ENCODE data around the gene HIP1.

Gene HIP1

DNA sequence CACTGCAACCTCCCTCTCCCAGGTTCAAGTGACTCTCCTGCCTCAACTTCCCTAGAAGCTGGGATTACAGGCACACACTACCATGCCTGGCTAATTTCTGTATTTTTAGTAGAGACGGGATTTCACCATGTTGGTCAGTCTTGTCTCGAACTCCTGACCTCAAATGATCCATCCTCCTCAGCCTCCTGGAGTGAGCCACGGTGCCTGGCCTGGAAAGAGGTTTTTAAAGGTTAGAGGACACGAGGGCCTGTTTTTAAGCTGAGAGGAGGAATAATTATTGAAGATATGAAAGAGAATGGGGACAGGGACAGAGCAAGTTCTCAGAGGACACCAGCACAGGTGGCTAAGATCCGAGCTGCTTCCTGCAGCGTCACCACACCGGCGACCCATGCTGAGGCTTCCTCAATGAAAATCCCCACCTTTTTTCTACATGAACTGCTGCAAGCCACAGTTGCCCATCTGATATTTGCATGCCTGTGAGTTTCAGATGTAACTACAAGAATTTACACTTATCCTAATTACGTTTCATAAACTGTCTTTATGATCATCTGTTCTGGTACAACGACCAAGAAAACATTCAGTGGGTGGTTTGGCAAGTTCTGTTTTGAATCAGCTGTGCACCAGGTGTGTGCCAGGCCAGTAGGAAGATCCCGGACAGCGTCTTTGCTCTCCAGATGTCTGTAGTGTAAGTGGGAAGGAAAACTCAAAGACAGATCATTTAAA lies 76.0 kb downstream of the HIP1 start:
- no peak overlapping the region for H3K4me3 ChIP-seq (replicated peaks; ENCODE audit: low read depth, low read length)
- DNase-seq (ENCODE audit: extremely low read depth, low read depth) = no peak

DNA sequence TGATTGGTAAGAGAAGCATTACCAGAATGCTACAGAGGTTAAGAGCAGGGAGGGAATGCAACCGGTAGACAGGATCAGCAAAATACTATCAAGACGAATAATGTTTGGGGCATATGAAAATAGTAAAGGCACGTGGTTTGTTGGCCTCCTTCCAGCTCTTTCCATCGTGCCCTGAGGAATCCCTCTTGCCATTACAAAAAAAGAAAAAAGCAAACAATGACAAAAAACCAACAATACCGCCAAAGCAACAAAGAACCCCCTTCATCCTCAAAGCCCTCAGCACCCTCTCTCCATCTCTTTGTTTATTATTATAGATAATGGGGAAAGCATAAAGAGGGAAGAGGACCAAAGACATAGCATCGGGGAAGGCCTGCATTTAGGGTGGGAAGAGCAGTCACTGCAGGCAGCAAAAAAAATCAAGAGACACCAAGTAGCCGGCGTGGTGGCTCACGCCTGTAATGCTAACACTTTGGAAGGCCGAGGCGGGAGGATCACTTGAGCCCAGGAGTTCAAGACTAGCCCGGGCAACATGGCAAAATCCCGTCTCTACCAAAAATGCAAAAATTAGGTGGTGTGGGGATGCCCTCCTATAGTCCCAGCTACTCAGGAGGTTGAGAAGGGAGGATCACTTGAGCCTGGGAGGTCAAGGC lies 78.0 kb downstream of the HIP1 start:
- no peak overlapping the region for H3K4me3 ChIP-seq (replicated peaks; ENCODE audit: low read depth, low read length)
- TF ChIP-seq, protein P1, sequence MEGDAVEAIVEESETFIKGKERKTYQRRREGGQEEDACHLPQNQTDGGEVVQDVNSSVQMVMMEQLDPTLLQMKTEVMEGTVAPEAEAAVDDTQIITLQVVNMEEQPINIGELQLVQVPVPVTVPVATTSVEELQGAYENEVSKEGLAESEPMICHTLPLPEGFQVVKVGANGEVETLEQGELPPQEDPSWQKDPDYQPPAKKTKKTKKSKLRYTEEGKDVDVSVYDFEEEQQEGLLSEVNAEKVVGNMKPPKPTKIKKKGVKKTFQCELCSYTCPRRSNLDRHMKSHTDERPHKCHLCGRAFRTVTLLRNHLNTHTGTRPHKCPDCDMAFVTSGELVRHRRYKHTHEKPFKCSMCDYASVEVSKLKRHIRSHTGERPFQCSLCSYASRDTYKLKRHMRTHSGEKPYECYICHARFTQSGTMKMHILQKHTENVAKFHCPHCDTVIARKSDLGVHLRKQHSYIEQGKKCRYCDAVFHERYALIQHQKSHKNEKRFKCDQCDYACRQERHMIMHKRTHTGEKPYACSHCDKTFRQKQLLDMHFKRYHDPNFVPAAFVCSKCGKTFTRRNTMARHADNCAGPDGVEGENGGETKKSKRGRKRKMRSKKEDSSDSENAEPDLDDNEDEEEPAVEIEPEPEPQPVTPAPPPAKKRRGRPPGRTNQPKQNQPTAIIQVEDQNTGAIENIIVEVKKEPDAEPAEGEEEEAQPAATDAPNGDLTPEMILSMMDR (IDR thresholded peaks at IDR 0.05; ENCODE audit: low read depth, low read length, missing control alignments) = no peak
- no peak for DNase-seq (ENCODE audit: extremely low read depth, low read depth)

More for the DNA sequence above, 76.0 kb downstream of the HIP1 start:
- TF ChIP-seq, protein P1 (IDR thresholded peaks at IDR 0.05; ENCODE audit: low read depth, low read length, missing control alignments) = no peak

DNA sequence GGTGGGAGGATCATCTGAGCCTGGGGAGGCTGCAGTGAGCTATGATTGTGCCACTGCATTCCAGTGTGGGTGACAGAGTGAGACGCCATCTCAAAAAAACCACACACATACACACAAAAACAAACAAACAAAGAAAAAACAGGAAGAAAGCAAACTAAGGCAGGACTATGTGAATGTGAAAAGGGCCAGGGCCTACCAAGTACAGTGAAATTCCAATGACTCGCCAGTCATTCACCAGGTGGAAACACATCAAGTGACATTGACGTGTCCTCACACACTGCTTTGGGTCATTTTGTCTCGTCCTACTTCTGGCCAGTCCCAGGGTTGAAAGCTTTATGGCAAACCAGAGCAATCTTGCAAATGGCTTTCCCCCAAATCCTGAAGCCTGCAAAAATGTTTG lies 79.9 kb downstream of the HIP1 start:
- TF ChIP-seq, protein P1 (IDR thresholded peaks at IDR 0.05; ENCODE audit: low read depth, low read length, missing control alignments) = no peak
- DNase-seq (ENCODE audit: extremely low read depth, low read depth) = no peak
- no peak overlapping the region for H3K4me3 ChIP-seq (replicated peaks; ENCODE audit: low read depth, low read length)

DNA sequence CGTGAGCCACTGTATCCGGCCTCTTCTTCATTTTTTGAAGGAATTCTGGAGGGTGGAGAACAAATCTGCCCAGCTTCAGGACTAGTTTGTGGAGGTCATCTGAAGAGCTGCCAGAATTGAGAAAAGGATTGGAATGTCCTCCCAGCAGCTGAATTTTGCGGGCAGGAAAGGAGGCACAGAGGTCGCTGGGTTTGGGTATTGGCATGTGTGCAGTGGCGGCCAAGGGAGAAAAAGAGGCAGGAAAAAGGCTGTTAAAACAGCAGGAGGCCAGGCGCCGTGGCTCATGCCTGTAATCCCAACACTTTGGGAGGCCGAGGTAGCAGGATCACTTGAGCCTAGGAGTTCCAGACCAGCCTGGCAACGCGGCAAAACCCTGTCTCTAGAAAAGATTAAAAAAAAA lies 80.4 kb downstream of the HIP1 start:
- H3K4me3 ChIP-seq (replicated peaks; ENCODE audit: low read depth, low read length) = no peak overlapping the region
- TF ChIP-seq, protein P1 (IDR thresholded peaks at IDR 0.05; ENCODE audit: low read depth, low read length, missing control alignments) = no peak
- DNase-seq (ENCODE audit: extremely low read depth, low read depth) = no peak

DNA sequence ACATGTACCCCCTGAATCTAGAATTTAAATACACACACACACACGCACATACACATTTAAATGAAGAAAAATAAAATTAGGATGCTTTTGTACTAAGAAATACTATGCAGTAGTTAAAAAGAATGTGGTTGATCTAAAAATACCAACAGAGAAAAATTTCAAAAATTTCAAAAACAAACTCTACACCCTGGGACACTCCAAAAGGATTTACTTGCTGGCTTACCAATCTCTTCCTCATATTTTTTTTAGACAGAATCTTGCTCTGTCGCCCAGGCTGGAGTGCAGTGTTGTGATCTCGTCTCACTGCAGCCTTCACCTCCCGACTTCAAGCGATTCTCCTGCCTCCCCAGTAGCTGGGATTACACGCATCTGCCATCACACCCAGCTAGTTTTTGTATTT lies 80.9 kb downstream of the HIP1 start:
- TF ChIP-seq, protein P1 (IDR thresholded peaks at IDR 0.05; ENCODE audit: low read depth, low read length, missing control alignments) = no peak

DNA sequence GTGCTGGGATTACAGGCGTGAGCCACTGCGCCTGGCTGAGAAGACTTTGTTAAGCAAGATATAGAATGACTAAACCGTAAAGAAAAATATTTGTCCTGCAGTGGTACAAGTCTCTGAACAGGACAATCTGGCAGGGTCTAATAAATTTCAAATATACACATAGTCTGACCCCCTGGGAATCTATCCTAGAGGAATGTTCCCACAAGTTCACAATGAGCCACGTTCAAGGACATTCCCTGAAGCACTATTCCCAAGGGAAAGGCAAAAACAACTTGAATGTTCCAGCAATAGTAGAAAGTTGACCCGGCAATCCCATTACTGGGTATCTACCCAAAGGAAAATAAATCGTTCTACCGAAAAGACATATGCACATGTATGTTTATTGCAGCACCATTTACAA lies 82.0 kb downstream of the HIP1 start:
- no peak overlapping the region for H3K4me3 ChIP-seq (replicated peaks; ENCODE audit: low read depth, low read length)
- no peak for DNase-seq (ENCODE audit: extremely low read depth, low read depth)
- TF ChIP-seq, protein P1 (IDR thresholded peaks at IDR 0.05; ENCODE audit: low read depth, low read length, missing control alignments) = no peak

More for the DNA sequence above, 80.9 kb downstream of the HIP1 start:
- no peak for DNase-seq (ENCODE audit: extremely low read depth, low read depth)
- no peak overlapping the region for H3K4me3 ChIP-seq (replicated peaks; ENCODE audit: low read depth, low read length)

Measured in HFF-Myc (cell line).